Esophagus mucosa (tissue), 1 donor: ENCODE measurements around the gene F10. TPM values are rescaled to one million over a fixed set of nuclear protein-coding genes. Genes with fewer than 3 reads are reported as not detected.
A peak's percentile ranks its signal among the peaks of the same experiment; 100 is the strongest.
"Not testable (repeated sequence)": the region's sequence is repeated elsewhere in the genome, so short reads cannot be mapped to it uniquely, and the experiment has no call there.

Experiments
- ATAC-seq: fragments of 200-7000 bp; cut with Tn5 transposase; one replicate; pipeline ENCODE4 v1.9.1; 2020
- total RNA-seq: library from RNA; stranded (reverse); gene quantifications from one replicate; pipeline ENCODE4 v1.2.4, GENCODE V29; 2023
- donor health status: DM: yes; HTN: yes; CAD: no.

Gene F10
- total RNA-seq, 1 donor from 2014 or later = 0.56 TPM

- peak; percentile 31 for ATAC-seq
These were observed 19.9 kb upstream of the F10 start for GRCh38 chr13:113102727-113103126.

GRCh38 chr13:113103646-113104045, 19.0 kb upstream of the F10 start:
- peak; percentile 37 for ATAC-seq

GRCh38 chr13:113105032-113105920, 17.3 kb upstream of the F10 start, which contains the start of gene F7:
TSS of gene F7 (plus strand) at chr13:113105791. CDS start at chr13:113105842, 51 bp downstream.
- no peak for ATAC-seq

DNA sequence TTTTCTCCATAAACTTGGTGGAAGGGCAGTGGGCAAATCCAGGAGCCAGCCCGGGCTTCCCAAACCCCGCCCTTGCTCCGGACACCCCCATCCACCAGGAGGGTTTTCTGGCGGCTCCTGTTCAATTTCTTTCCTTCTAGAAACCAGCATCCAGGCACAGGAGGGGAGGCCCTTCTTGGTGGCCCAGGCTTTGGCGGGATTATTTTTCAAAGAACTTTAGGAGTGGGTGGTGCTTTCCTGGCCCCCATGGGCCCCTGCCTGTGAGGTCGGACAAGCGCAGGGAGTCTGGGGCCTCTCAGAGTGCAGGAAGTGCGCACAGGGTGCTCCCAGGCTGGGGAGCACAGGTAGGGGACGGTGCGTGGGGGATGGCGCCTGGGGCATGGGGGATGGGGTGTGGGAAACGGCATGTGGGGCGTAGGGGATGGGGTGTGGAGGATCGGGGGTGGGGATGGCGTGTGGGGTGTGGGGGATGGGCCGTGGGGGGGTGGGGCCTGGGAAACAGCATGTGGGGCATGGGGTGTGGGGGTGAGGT, 16.6 kb upstream of the F10 start:
- no peak for ATAC-seq

GRCh38 chr13:113106711-113107351, 15.8 kb upstream of the F10 start:
- ATAC-seq = no peak

- not testable (repeated sequence) for ATAC-seq
These were observed 14.1 kb upstream of the F10 start for GRCh38 chr13:113108521-113108920.

DNA sequence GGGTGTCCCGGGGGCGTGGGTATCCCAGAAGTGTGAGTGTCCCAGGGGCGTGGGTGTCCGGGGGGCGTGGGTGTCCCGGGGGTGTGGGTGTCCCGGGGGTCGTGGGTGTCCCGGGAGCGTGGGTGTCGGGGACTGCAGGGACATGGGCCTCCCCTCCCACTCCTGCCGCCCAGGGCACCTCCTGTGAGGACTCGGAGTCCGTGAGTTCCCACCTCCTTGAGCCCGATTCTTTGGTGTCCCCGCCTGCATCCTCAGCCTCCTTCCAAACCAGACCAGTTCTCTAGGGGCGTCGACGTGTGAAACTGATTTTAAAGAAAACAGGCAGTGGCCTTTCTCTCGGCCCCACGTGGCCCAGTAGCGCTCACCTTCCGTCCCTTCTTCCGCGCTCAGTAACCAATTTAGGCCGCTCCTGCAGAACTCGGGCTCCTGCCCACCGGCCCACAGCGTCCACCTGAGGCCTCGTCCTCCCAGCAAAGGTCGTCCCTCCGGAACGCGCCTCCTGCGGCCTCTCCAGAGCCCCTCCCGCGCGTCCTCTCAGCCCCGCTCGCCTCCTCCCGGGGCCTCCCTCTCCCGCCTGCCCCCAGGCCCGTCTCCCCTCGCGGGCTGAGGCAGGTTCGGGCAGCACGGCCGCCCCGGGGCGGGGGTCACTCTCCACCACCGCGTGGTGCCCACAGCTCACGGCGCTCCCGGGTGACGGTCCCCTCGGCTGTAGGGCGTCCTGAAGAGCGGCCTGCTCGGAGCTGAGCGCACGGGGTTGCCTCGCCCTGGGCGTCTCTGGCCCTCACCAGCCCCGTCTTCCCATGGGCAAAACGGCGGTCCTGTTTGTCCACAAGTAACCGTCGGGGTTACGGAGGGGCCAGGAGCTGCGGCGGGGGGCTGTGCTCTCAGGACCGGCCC, 13.2 kb upstream of the F10 start:
- peak; percentile 19 for ATAC-seq

GRCh38 chr13:113110048-113110851, 12.3 kb upstream of the F10 start:
- ATAC-seq = peak; percentile 10

DNA sequence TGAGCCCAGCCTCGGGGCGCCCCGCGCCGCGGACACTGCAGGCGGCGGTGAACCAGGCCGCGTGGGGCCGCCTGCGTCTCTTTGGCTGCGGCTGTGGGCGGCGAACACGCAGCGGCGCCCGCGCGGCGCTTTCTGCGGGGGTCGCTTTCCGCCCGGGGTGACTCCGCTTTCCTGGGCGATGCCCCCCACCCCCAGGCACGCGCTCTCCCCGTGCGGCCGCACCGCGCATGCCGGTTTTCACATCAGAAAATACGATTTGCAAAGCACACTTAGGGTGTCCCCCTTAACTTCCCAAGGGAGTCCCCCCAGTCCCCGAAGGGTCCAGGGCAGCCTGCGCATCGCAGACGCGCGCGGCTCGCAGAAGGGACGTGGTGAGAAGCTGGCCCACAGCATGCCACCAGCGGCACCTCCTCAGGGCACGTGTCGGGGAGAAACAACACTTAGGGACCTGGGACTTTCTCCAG, 11.7 kb upstream of the F10 start:
- no peak for ATAC-seq

DNA sequence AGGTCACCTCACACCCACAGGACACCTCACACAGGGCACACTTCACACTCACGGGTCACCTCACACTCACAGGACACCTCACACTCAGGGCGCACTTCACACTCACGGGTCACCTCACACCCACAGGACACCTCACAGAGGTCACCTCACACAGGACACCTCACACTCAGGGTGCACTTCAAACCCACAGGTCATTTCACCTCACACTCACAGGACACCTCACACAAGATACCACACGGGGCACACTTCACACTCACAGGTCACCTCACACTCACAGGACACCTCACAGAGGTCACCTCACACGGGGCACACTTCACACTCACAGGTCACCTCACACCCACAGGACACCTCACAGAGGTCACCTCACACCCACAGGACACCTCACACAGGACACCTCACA, 10.8 kb upstream of the F10 start:
- ATAC-seq = not testable (repeated sequence)

DNA sequence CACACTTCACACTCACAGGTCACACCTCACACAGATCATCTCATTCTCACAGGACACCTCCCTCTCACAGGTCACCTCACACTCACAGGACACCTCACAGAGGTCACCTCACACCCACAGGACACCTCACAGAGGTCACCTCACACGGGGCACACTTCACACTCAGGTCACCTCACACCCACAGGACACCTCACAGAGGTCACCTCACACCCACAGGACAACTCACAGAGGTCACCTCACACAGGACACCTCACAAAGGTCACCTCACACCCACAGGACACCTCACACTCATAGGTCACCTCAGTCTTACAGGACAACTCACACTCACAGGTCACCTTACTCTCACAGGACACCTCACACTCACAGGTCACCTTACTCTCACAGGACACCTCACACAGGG, 10.1 kb upstream of the F10 start:
- not testable (repeated sequence) for ATAC-seq

GRCh38 chr13:113112893-113113845, 9.4 kb upstream of the F10 start:
- peak; percentile 17 for ATAC-seq

DNA sequence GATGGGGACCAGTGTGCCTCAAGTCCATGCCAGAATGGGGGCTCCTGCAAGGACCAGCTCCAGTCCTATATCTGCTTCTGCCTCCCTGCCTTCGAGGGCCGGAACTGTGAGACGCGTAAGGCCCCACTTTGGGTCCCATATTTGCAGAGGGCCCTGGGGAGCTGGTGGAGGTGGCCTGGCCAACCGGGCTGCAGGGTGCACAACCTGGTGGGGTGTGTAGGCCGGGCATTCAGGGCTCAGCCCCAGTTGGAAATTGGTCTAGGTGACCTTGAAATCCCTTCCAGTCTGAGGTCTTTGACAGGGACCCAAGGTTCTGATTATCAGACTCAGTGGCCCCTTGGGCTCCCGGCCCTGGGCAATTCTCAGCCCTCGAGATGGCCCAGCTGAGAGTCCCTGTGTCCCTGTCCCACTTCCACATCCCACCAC, 8.7 kb upstream of the F10 start:
- ATAC-seq = no peak

- no peak for ATAC-seq
These were observed 7.9 kb upstream of the F10 start for GRCh38 chr13:113114511-113115362.

DNA sequence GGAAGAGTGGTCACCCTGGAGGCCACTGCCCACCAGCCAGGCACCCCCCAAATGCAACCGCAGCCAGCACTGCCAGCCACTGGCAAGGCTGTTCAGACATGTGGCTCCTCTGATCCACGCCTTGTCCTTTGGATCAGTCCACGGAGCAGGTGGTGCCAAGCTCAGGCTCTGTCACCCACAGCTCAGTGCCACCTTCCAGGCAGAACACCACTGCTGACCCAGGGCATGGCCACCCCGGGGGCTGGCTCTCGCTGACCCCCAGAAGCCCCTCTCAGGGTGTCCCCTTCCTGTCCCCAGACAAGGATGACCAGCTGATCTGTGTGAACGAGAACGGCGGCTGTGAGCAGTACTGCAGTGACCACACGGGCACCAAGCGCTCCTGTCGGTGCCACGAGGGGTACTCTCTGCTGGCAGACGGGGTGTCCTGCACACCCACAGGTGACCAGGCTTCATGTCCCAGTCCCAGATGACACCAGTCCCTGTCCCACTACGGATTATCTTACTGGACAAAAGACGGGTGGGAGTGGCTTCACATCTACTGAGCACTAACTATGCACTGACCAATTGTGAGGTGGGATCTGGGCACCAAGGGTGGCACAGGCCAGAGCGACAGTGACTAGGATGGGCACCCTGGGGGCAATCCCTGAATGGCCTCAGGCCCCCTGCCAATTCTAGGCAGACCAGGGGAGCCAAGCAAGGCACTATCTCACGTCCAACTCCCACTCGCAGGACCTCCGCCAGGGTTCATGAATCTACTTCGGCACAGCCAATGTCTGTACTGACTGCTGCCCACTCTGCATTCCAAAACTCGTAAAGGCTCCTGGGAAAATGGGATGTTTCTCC, 7.0 kb upstream of the F10 start:
- no peak for ATAC-seq

- no peak for ATAC-seq
These were observed 6.3 kb upstream of the F10 start for GRCh38 chr13:113116206-113116800.

- ATAC-seq = no peak
These were observed 5.7 kb upstream of the F10 start for GRCh38 chr13:113116871-113117271.

DNA sequence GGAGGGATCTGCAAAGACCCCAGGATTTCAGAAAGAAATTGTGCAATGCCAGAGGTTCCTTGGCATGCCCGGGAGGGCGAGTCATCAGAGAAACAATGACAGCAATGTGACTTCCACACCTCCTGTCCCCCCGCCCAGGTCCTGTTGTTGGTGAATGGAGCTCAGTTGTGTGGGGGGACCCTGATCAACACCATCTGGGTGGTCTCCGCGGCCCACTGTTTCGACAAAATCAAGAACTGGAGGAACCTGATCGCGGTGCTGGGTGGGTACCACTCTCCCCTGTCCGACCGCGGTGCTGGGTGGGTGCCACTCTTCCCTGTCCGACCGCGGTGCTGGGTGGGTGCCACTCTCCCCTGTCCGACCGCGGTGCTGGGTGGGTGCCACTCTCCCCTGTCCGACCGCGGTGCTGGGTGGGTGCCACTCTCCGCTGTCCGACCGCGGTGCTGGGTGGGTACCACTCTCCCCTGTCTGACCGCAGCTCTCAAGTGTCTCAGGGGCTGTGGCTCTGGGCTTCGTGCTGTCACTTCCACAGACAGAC, 5.2 kb upstream of the F10 start:
- no peak for ATAC-seq
